ENCODE measurements around the gene RAD51. TPM values are rescaled to one million over a fixed set of nuclear protein-coding genes. Genes with fewer than 3 reads are reported as not detected.

RAD51 gene
- total and polyA plus RNA-seq, 9 of the 15 experiments (the other 6 are each of a cell fraction or from before 2014, with no cell fraction given), result 16.0 to 63.8 (median 34.6) TPM

DNA sequence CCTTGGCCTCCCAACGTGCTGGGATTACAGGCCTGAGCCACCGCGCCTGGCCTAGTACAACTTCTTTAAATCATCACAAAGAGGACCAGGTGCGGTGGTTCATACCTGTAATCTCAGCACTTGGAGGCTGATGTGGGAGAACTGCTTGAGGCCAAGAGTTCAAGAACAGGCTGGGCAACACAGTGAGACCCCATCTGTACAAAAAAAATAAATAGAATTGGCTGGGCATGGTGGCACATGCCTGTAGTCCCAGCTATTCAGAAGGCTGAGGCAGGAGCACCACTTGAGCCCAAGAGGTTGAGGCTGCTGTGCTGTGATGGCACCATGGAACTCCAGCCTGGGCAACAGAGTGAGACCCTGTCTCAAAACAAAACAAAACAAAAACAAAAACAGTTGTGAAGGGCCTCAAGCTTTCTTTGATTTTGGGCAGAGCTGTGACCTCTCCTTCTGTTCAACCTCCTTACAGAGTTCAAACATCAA is 54.2 kb downstream of the RAD51 start:
- Histone ChIP-seq H3K9ac (ENCODE audit: insufficient read depth in 1 of 2, low read depth in 2 of 2, low read length in 2 of 2) (no peak overlapping the region), H2AFZ (ENCODE audit: low read depth, low read length) (no peak overlapping the region), H3K36me3 (ENCODE audit: control insufficient read depth, insufficient read depth, low read length) (peaks cover 84% of the 10 kb centered on the region), H3K4me3 (no peak overlapping the region), H3K9me1 (ENCODE audit: control insufficient read depth, insufficient read depth, low read length) (no peaks in the 10 kb centered on the region), H3K4me2 (ENCODE audit: insufficient read depth, low read length) (no peak overlapping the region), H3K4me1 (replicated peaks in 1 of 2; ENCODE audit: control insufficient read depth in 2 of 2, insufficient read depth in 2 of 2, low read length in 2 of 2) (peaks cover 53 to 55% of the 10 kb centered on the region in 2 experiments), H3K27me3 (ENCODE audit: control insufficient read depth in 2 of 2, insufficient read depth in 2 of 2, low read length in 2 of 2) (no peaks in the 10 kb centered on the region), H3K27ac (ENCODE audit: extremely low read depth, low read depth, low read length) (no peak overlapping the region), H3K79me2 (ENCODE audit: control insufficient read depth, insufficient read depth, low read length) (peaks cover 69% of the 10 kb centered on the region), H4K20me1 (replicated peaks; ENCODE audit: control insufficient read depth, insufficient read depth, low read length) (peaks cover 8% of the 10 kb centered on the region; the same call in 1 of the 2 replicates), H3K9me3 (replicated peaks; ENCODE audit: control insufficient read depth, insufficient read depth, low read depth, low read length) (no peaks in the 10 kb centered on the region)
- DNase-seq (ENCODE audit: extremely low read depth in 1 of 4, low spot score in 3 of 4) (no peak), ATAC-seq (no peak), FAIRE-seq (no peak)
- no TSS peak for BruUV-seq (replicated peaks)
- TF ChIP-seq ZKSCAN3 (CRISPR knock-in tag; IDR thresholded peaks at IDR 0.05), result no peak
- TF ChIP-seq, protein P1, sequence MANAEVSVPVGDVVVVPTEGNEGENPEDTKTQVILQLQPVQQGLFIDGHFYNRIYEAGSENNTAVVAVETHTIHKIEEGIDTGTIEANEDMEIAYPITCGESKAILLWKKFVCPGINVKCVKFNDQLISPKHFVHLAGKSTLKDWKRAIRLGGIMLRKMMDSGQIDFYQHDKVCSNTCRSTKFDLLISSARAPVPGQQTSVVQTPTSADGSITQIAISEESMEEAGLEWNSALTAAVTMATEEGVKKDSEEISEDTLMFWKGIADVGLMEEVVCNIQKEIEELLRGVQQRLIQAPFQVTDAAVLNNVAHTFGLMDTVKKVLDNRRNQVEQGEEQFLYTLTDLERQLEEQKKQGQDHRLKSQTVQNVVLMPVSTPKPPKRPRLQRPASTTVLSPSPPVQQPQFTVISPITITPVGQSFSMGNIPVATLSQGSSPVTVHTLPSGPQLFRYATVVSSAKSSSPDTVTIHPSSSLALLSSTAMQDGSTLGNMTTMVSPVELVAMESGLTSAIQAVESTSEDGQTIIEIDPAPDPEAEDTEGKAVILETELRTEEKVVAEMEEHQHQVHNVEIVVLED (CRISPR knock-in tag; IDR thresholded peaks at IDR 0.05), result no peak
- no peak for TF ChIP-seq SRSF3 (IDR thresholded peaks at IDR 0.05; ENCODE audit: insufficient read depth, low read length)
- no peak for TF ChIP-seq KDM5B (IDR thresholded peaks at IDR 0.05; ENCODE audit: insufficient replicate concordance, low read depth, low read length)
- TF ChIP-seq ZNF449 (CRISPR knock-in tag; IDR thresholded peaks at IDR 0.05), result no peak
- TF ChIP-seq ZNF121 (CRISPR knock-in tag; conservative IDR thresholded peaks at IDR 0.05), result peak; percentile 93
- TF ChIP-seq RBM25 (IDR thresholded peaks at IDR 0.05; ENCODE audit: low read depth, low read length, severe bottlenecking), result peak; percentile 10
- TF ChIP-seq RBBP5 (IDR thresholded peaks at IDR 0.05; ENCODE audit: borderline replicate concordance, insufficient read depth, low read length, poor library complexity, severe bottlenecking), result no peak
- no peak for TF ChIP-seq SP1 (CRISPR knock-in tag; IDR thresholded peaks at IDR 0.05)
- WGBS (ENCODE audit: insufficient coverage, low coverage, missing lambda C conversion rate), result 92% methylated on average over 4 of the region's 4 CpGs
- in situ Hi-C loops (cut with MboI) (no loop called here), intact Hi-C loops (cut with micrococcal nuclease) (no loop called here)
- CTCF ChIA-PET (ENCODE audit: low intra/inter-chr PET ratio), result no interaction called here
- POLR2A ChIA-PET, result interaction anchor here (1.1 to 3.1 kb wide), 3 partner anchors 15 to 54 kb away, joined by 3 to 18 read pairs (median 9); partner anchors contain the start of genes GCHFR and RAD51
